K562 (cell line): ENCODE measurements around the gene IL17RC. TPM values are rescaled to one million over a fixed set of nuclear protein-coding genes. Genes with fewer than 3 reads are reported as not detected.

Experiments
- ATF1 ChIP-seq, 2 experiments: fragments of 450-650 bp in 1 of 2; IDR thresholded peaks; 2 replicates each; pipeline ENCODE4 v1.6.1; 2016; ENCODE audit warnings: missing compliant biosample characterization in 1 of 2, missing genetic modification characterization in 1 of 2
- CBFA2T2 ChIP-seq: fragments of 450-650 bp; conservative IDR thresholded peaks from 2 replicates; pipeline ENCODE4 v1.6.1; 2017; ENCODE audit warnings: mild to moderate bottlenecking
- CCNT2 ChIP-seq: IDR thresholded peaks from 2 replicates; pipeline ENCODE4 v1.6.1; 2011; ENCODE audit warnings: borderline replicate concordance, low read depth, mild to moderate bottlenecking, moderate library complexity, mixed read lengths, low read length; ENCODE audit not compliant: insufficient read length; ENCODE audit errors: extremely low read depth
- CTBP1 ChIP-seq: fragments of 450-650 bp; IDR thresholded peaks from 2 replicates; pipeline ENCODE4 v1.6.1; 2016; ENCODE audit warnings: borderline replicate concordance
- ESRRB ChIP-seq: fragments of 250-450 bp; sonication (Bioruptor Pico); IDR thresholded peaks from 2 replicates; pipeline ENCODE4 v1.5.0; 2020; ENCODE audit warnings: mild to moderate bottlenecking, moderate library complexity, borderline replicate concordance
- FOS ChIP-seq: IDR thresholded peaks from 3 replicates; pipeline ENCODE4 v1.6.1; 2011; ENCODE audit not compliant: insufficient read length; ENCODE audit errors: extremely low read depth
- HNRNPL ChIP-seq: fragments of 200-400 bp; formaldehyde crosslinking; IDR thresholded peaks from 2 replicates; pipeline ENCODE4 v1.6.1; 2017; ENCODE audit warnings: low read depth, mild to moderate bottlenecking, low read length
- JUND ChIP-seq, 2 experiments: IDR thresholded peaks; 2 replicates in 1 of 2; 3 replicates in 1 of 2; pipeline ENCODE4 v1.6.1; 2011; ENCODE audit warnings: borderline replicate concordance in 2 of 2, low read depth in 2 of 2, low read length in 2 of 2, improper control_type of control experiment in 1 of 2, missing biosample characterization in 1 of 2, missing genetic modification characterization in 1 of 2, missing genetic modification reagents in 1 of 2
- KLF1 ChIP-seq: fragments of 450-650 bp; IDR thresholded peaks from 2 replicates; pipeline ENCODE4 v1.6.1; 2016; ENCODE audit warnings: missing genetic modification characterization, missing compliant biosample characterization
- PHF21A ChIP-seq: fragments of 450-650 bp; IDR thresholded peaks from 2 replicates; pipeline ENCODE4 v1.6.1; 2017; ENCODE audit warnings: low read depth, borderline replicate concordance
- RBM25 ChIP-seq: fragments of 200-400 bp; formaldehyde crosslinking; IDR thresholded peaks from 2 replicates; pipeline ENCODE4 v1.6.1; 2018; ENCODE audit warnings: low read length, low read depth, moderate library complexity; ENCODE audit not compliant: severe bottlenecking
- RHOXF2B ChIP-seq: fragments of 250-450 bp; sonication (Bioruptor Pico); conservative IDR thresholded peaks from 2 replicates; pipeline ENCODE4 v1.5.1; 2021
- SMARCE1 ChIP-seq: fragments of 450-650 bp; IDR thresholded peaks from 2 replicates; pipeline ENCODE4 v1.7.1; 2016; ENCODE audit warnings: mild to moderate bottlenecking
- SOX6 ChIP-seq: fragments of 450-650 bp; IDR thresholded peaks from 2 replicates; pipeline ENCODE4 v1.6.1; 2014; ENCODE audit warnings: mild to moderate bottlenecking
- TCF7L2 ChIP-seq: fragments of 150-350 bp; IDR thresholded peaks from 2 replicates; pipeline ENCODE4 v1.6.1; 2016; ENCODE audit warnings: low read depth, mild to moderate bottlenecking, low read length, moderate library complexity
- XRCC4 ChIP-seq: IDR thresholded peaks from one replicate; pipeline ENCODE4 v1.6.1; 2011; ENCODE audit not compliant: insufficient read depth, insufficient read length; ENCODE audit errors: extremely low read depth
- ZNF311 ChIP-seq: fragments of 250-450 bp; sonication (Bioruptor Pico); IDR thresholded peaks from 2 replicates; pipeline ENCODE4 v1.4.0; 2020; ENCODE audit warnings: mild to moderate bottlenecking, moderate library complexity
- polyA plus RNA-seq, 8 experiments: library from polyadenylated mRNA; depleted of rRNA in 4 of 8; stranded (reverse) in 5 of 8; unstranded in 3 of 8; fragments of >200 nt; fragmentation: Nextera tagmentation in 2 of 8; fragmentation: Illumina TruSeq in 1 of 8; extraction: Ambion mirVana in 2 of 8; extraction: Trizol in 1 of 8; gene quantifications; 2 replicates each; pipeline versions ENCODE4 v1.2.1 to v1.2.3, GENCODE V29; 2011 to 2014; ENCODE audit warnings: inconsistent platforms in 1 of 8, missing spikeins in 1 of 8
- total RNA-seq, 7 experiments: library from RNA; depleted of rRNA in 6 of 7; stranded (reverse); fragments of >200 nt in 6 of 7; fragmentation: Illumina TruSeq in 2 of 7; extraction: Trizol in 2 of 7; gene quantifications; 2 replicates each; pipeline versions ENCODE4 v1.2.1 to v1.2.3, GENCODE V29; 2011 to 2021; ENCODE audit warnings: low replicate concordance in 1 of 7
- TF ChIP-seq, protein P1 (sequence below): fragments of 250-450 bp; sonication (Bioruptor Pico); IDR thresholded peaks from 2 replicates; pipeline ENCODE4 v1.4.0; 2020; ENCODE audit warnings: mild to moderate bottlenecking
- TF ChIP-seq, protein P2 (sequence below), 2 experiments: fragments of 450-650 bp; IDR thresholded peaks; 2 replicates each; pipeline ENCODE4 v1.6.1; 2016
- TF ChIP-seq, protein P3 (sequence below): fragments of 250-450 bp; sonication (Bioruptor Pico); IDR thresholded peaks from 2 replicates; pipeline ENCODE4 v1.4.0; 2020

Gene IL17RC
- total and polyA plus RNA-seq, 9 of the 15 experiments (the other 6 are each of a cell fraction or from before 2014, with no cell fraction given) = 0.15 to 11.4 (median 7.1) TPM; not detected in 1

DNA sequence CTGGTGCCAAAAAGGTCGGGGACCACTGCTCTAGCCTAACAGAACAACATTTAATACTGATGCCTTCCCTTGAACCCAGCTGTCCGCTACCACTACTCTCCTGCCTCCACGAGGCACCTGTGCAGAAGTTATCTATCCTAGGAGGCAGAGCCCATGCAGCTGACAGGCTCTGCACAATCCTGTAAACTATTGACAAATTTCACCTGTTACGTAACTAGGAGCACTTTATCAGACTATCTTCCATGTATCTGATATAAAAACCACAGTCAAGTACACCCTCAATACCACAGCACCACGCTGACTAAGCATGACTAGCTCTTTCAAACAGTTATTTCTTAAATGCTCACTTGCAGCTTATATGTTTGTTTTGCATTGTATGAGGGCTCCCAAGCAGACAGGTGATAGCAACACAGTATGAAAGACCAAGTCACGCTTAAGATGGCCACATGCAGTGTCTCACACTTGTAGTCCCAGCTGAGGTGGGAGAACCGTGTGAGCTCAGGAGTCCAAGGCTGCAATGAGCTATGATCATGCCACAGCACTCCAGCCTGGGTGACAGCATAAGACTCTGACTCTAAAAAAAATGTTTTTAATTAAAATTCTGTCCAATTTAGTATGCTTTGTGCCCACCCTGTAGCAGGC, 4.5 kb upstream of the IL17RC start (continued):
- TF ChIP-seq, protein P1, sequence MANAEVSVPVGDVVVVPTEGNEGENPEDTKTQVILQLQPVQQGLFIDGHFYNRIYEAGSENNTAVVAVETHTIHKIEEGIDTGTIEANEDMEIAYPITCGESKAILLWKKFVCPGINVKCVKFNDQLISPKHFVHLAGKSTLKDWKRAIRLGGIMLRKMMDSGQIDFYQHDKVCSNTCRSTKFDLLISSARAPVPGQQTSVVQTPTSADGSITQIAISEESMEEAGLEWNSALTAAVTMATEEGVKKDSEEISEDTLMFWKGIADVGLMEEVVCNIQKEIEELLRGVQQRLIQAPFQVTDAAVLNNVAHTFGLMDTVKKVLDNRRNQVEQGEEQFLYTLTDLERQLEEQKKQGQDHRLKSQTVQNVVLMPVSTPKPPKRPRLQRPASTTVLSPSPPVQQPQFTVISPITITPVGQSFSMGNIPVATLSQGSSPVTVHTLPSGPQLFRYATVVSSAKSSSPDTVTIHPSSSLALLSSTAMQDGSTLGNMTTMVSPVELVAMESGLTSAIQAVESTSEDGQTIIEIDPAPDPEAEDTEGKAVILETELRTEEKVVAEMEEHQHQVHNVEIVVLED (CRISPR knock-in tag) = no peak
- TF ChIP-seq ESRRB = no peak
- TF ChIP-seq FOS = no peak
- TF ChIP-seq CBFA2T2 = no peak
- TF ChIP-seq SOX6 = peak; percentile 58
- TF ChIP-seq XRCC4 = no peak
- no peak for TF ChIP-seq TCF7L2
- TF ChIP-seq ATF1 (CRISPR knock-in tag; IDR thresholded peaks at IDR 0.05) = no peak
- TF ChIP-seq ATF1 (tag; IDR thresholded peaks at IDR 0.05) = peak; percentile 39; the same call in 1 of the 2 replicates
- TF ChIP-seq, protein P2, sequence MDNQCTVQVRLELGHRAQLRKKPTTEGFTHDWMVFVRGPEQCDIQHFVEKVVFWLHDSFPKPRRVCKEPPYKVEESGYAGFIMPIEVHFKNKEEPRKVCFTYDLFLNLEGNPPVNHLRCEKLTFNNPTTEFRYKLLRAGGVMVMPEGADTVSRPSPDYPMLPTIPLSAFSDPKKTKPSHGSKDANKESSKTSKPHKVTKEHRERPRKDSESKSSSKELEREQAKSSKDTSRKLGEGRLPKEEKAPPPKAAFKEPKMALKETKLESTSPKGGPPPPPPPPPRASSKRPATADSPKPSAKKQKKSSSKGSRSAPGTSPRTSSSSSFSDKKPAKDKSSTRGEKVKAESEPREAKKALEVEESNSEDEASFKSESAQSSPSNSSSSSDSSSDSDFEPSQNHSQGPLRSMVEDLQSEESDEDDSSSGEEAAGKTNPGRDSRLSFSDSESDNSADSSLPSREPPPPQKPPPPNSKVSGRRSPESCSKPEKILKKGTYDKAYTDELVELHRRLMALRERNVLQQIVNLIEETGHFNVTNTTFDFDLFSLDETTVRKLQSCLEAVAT (IDR thresholded peaks at IDR 0.05) = peak in 1 of 2 experiments; percentile 68; a peak in 2 of 4 replicates
- no peak for TF ChIP-seq KLF1 (tag)
- TF ChIP-seq, protein P3, sequence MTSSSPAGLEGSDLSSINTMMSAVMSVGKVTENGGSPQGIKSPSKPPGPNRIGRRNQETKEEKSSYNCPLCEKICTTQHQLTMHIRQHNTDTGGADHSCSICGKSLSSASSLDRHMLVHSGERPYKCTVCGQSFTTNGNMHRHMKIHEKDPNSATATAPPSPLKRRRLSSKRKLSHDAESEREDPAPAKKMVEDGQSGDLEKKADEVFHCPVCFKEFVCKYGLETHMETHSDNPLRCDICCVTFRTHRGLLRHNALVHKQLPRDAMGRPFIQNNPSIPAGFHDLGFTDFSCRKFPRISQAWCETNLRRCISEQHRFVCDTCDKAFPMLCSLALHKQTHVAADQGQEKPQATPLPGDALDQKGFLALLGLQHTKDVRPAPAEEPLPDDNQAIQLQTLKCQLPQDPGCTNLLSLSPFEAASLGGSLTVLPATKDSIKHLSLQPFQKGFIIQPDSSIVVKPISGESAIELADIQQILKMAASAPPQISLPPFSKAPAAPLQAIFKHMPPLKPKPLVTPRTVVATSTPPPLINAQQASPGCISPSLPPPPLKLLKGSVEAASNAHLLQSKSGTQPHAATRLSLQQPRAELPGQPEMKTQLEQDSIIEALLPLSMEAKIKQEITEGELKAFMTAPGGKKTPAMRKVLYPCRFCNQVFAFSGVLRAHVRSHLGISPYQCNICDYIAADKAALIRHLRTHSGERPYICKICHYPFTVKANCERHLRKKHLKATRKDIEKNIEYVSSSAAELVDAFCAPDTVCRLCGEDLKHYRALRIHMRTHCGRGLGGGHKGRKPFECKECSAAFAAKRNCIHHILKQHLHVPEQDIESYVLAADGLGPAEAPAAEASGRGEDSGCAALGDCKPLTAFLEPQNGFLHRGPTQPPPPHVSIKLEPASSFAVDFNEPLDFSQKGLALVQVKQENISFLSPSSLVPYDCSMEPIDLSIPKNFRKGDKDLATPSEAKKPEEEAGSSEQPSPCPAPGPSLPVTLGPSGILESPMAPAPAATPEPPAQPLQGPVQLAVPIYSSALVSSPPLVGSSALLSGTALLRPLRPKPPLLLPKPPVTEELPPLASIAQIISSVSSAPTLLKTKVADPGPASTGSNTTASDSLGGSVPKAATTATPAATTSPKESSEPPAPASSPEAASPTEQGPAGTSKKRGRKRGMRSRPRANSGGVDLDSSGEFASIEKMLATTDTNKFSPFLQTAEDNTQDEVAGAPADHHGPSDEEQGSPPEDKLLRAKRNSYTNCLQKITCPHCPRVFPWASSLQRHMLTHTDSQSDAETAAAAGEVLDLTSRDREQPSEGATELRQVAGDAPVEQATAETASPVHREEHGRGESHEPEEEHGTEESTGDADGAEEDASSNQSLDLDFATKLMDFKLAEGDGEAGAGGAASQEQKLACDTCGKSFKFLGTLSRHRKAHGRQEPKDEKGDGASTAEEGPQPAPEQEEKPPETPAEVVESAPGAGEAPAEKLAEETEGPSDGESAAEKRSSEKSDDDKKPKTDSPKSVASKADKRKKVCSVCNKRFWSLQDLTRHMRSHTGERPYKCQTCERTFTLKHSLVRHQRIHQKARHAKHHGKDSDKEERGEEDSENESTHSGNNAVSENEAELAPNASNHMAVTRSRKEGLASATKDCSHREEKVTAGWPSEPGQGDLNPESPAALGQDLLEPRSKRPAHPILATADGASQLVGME = no peak
- TF ChIP-seq CTBP1 = peak; percentile 54; the same call in 1 of the 2 replicates
- peak; percentile 27; the same call in 1 of the 2 replicates for TF ChIP-seq JUND (IDR thresholded peaks at IDR 0.05; ENCODE audit: borderline replicate concordance, low read depth, low read length)
- peak; percentile 80; the same call in 2 of the 3 replicates for TF ChIP-seq JUND (tag; IDR thresholded peaks at IDR 0.05; ENCODE audit: borderline replicate concordance, low read depth, low read length)
- no peak for TF ChIP-seq RHOXF2B (CRISPR knock-in tag)
- no peak for TF ChIP-seq CCNT2
- TF ChIP-seq HNRNPL = no peak
- TF ChIP-seq PHF21A = no peak
- TF ChIP-seq RBM25 = no peak
- no peak for TF ChIP-seq ZNF311 (CRISPR knock-in tag)
- TF ChIP-seq SMARCE1 = peak; percentile 75; the same call in 1 of the 2 replicates
